Adrenal gland (tissue), 12 donors: ENCODE measurements around the gene TMEM9. TPM values are rescaled to one million over a fixed set of nuclear protein-coding genes. Genes with fewer than 3 reads are reported as not detected.

Experiments used
- DNase-seq, 7 donors: peaks; one replicate each; pipeline ENCODE4 v3.0.0-alpha.2; 2019 to 2020
- H3K27ac ChIP-seq, 5 donors: fragments of 200-600 bp; sonication (generic) in 4 of 5; 1 replicate in 3 of 5; 2 replicates in 2 of 5; pipeline versions ENCODE4 v1.5.1 to v1.8.0; 2016 to 2020; ENCODE audit warnings: mild to moderate bottlenecking in 1 of 5
- H3K27me3 ChIP-seq: fragments of 200-600 bp; 2 replicates; pipeline ENCODE4 v1.8.0; 2021
- H3K36me3 ChIP-seq, 2 donors: fragments of 200-600 bp; replicated peaks in 1 of 2; 1 replicate in 1 of 2; 2 replicates in 1 of 2; pipeline versions ENCODE4 v1.5.1 to v1.8.0; 2018 to 2022
- H3K4me1 ChIP-seq, 2 donors: fragments of 200-600 bp; replicated peaks in 1 of 2; 1 replicate in 1 of 2; 2 replicates in 1 of 2; pipeline versions ENCODE4 v1.5.1 to v1.8.0; 2018 to 2021
- H3K4me3 ChIP-seq, 4 donors: fragments of 200-600 bp; sonication (generic) in 3 of 4; one replicate each; pipeline ENCODE4 v1.5.1; 2016 to 2018
- H3K9me3 ChIP-seq, 3 donors: fragments of 200-600 bp; sonication (generic) in 1 of 3; replicated peaks in 1 of 3; 1 replicate in 2 of 3; 2 replicates in 1 of 3; pipeline versions ENCODE4 v1.5.1 to v1.8.0; 2016 to 2021
- CTCF ChIP-seq, 6 experiments: fragments of 450-650 bp in 4 of 6; fragments of 200-600 bp in 2 of 6; sonication (generic) in 1 of 6; IDR thresholded peaks; 1 replicate in 5 of 6; 2 replicates in 1 of 6; pipeline versions ENCODE4 v1.5.1 to v1.8.0; 2016 to 2021; ENCODE audit warnings: antibody characterized with exemption in 6 of 6, mild to moderate bottlenecking in 2 of 6, moderate library complexity in 1 of 6
- POLR2A ChIP-seq, 2 donors: fragments of 450-650 bp; IDR thresholded peaks; one replicate each; pipeline ENCODE4 v1.6.1; 2017; ENCODE audit warnings: antibody characterized with exemption in 2 of 2, mild to moderate bottlenecking in 2 of 2, moderate library complexity in 1 of 2
- WGBS, 4 donors: extraction: QIAGEN DNeasy Blood & Tissue Kit in 2 of 4; methylation state at CpG; one replicate each; pipeline versions ENCODE4 v1.1.5 to v1.1.7; 2013 to 2017; 5-methylcytosine and 5-hydroxymethylcytosine counted together
- intact Hi-C, 2 donors: fragments of 100-400 bp; cut with DNase I; formaldehyde crosslinking; loops; one replicate each; pipeline versions ENCODE4 v1.14.1 to v1.15.0; 2022 to 2023
- polyA plus RNA-seq, 3 donors: library from polyadenylated mRNA; stranded (reverse); fragments of 200-250 nt in 2 of 3; fragments of 350-450 nt in 1 of 3; fragmentation: Illumina TruSeq in 1 of 3; extraction: RNeasy Lipid Tissue Mini Kit (QIAGEN cat#74804) in 1 of 3; gene quantifications; one replicate each; pipeline ENCODE4 v1.2.3, GENCODE V29; 2013 to 2014
- total RNA-seq, 9 donors: library from RNA; depleted of rRNA in 4 of 9; stranded (reverse); fragments of >200 nt in 4 of 9; fragments of 120-200 nt in 1 of 9; fragmentation: NEBNext Ultra II Directional in 1 of 9; extraction: Animal tissue kit (Norgen Biotek cat#: 25700) in 1 of 9; gene quantifications; one replicate each; pipeline versions ENCODE4 v1.1.0 to v1.2.4, GENCODE V29; 2013 to 2023
- donor health status: healthy with polysubstance abuse.
- donor health status: Bipolar disorder and iron deficiency.
- donor health status: DM: yes; HTN: yes; CAD: no.
- donor health status: DM: no; HTN: no; CAD: no.
- donor health status: DM: no; HTN: no; CAD: no.
- donor health status: DM: yes; HTN: yes; CAD: no.

The TMEM9 gene
- total and polyA plus RNA-seq, 12 donors = 78.5 to 283 (median 127) TPM

- Histone ChIP-seq H3K27ac (no peak within 1 kb of the TSS), H3K4me1 (peaks cover 0 to 3% of the 10 kb centered on the region in 2 donors), H3K4me3 (no peak within 1 kb of the TSS), H3K36me3 (no peaks in the 10 kb centered on the region), H3K27me3 (no peaks in the 10 kb centered on the region), H3K9me3 (no peaks in the 10 kb centered on the region)
- no peak for DNase-seq
- no peak for TF ChIP-seq CTCF (IDR thresholded peaks at IDR 0.05)
- no peak for TF ChIP-seq POLR2A (IDR thresholded peaks at IDR 0.05)
- intact Hi-C loops = loop anchor here in 1 of 2 donors (10.0 kb wide), 1 partner anchor 73 kb away; no protein-coding TSS in a partner anchor
- 76 to 92% (median 86%) methylated on average over 6 to 9 of the region's 9 CpGs for WGBS, 4 donors
Observed at GRCh38 chr1:201112173-201112731, 42.0 kb downstream of the TMEM9 start, which contains the start of gene CACNA1S. CACNA1S (minus strand) TSS chr1:201112426; CDS start chr1:201112339, 87 bp downstream.

DNA sequence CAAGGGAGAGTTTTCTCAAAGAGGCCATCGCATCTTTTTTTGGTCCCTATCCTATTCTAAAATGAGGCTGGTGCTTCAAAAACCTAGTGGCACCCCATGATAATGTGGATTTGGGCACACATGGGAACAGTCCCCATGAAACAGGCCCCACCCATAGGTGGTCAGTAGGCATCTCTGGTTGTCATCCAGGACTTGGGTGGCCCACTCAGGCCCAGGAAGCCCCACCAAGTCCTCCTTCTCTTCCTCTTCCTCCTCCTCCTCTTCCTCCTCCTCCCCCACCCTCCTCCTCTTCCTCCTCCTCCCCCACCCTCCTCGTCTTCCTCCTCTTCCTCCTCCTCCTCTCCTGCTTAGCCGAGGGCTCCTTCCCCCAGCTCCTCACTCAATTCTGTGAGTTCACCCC is 42.6 kb downstream of the TMEM9 start:
- TF ChIP-seq CTCF (IDR thresholded peaks at IDR 0.05) (no peak), POLR2A (IDR thresholded peaks at IDR 0.05) (no peak)
- DNase-seq = no peak
- no peaks in the 10 kb centered on the region for H3K27me3 ChIP-seq
- 78 to 87% (median 85%) methylated on average over 3 of the region's 3 CpGs for WGBS, 4 donors
- intact Hi-C loops = loop anchor here in 1 of 2 donors (10.0 kb wide), 1 partner anchor 73 kb away; no protein-coding TSS in a partner anchor
- no peak overlapping the region for H3K4me3 ChIP-seq
- no peaks in the 10 kb centered on the region for H3K36me3 ChIP-seq
- H3K4me1 ChIP-seq = peaks cover 0 to 3% of the 10 kb centered on the region in 2 donors
- no peaks in the 10 kb centered on the region for H3K9me3 ChIP-seq
- H3K27ac ChIP-seq = no peak overlapping the region

DNA sequence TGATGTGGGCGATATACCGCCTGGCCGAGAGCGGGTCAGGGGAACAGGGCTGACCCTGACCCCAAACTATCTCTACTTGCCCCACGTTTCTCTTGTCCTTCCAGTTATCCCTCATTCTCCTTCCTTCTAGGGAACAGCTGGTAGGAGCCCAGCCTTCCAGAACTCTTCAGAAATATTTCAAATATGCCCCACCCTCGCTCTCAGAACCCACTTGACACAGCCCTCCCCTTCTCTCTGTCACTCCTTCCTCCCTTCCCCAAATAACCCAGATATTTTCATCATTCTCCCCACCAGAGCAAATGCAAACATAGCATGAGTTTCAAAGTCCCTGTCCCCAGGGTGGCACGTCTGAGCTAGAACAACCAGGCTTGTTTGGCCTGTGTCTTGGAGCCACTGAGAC is 43.1 kb downstream of the TMEM9 start:
- no peak for DNase-seq
- H3K27me3 ChIP-seq = no peaks in the 10 kb centered on the region
- H3K36me3 ChIP-seq = no peaks in the 10 kb centered on the region
- H3K9me3 ChIP-seq = no peaks in the 10 kb centered on the region
- H3K4me3 ChIP-seq = no peak overlapping the region
- 75 to 89% (median 80%) methylated on average over 7 of the region's 7 CpGs for WGBS, 4 donors
- peaks cover 0 to 3% of the 10 kb centered on the region in 2 donors for H3K4me1 ChIP-seq
- H3K27ac ChIP-seq = no peak overlapping the region
- intact Hi-C loops = loop anchor here in 1 of 2 donors (10.0 kb wide), 1 partner anchor 74 kb away; no protein-coding TSS in a partner anchor
- TF ChIP-seq CTCF (IDR thresholded peaks at IDR 0.05) = no peak
- no peak for TF ChIP-seq POLR2A (IDR thresholded peaks at IDR 0.05)

DNA sequence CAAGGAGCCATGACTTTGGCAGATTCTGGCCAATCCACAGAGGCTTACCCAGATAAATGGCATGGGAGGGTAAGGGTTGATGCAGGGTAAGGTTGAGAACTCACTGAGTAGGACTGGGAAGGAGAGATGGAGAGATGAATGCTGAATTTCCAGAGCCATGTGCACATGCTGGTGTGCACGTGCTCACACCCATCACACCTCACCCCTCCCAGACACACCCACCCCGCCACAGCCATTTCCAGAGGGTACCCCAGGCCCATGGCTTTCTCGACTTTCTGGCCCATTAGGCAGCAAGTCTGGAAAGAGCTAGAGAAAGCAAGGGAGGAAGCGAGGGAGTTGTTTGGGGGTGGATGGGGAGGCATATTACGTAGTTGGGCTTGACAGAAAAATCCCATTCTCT is 43.7 kb downstream of the TMEM9 start:
- TF ChIP-seq CTCF (IDR thresholded peaks at IDR 0.05) = no peak
- Histone ChIP-seq H3K36me3 (no peaks in the 10 kb centered on the region), H3K4me1 (peaks cover 0 to 3% of the 10 kb centered on the region in 2 donors), H3K27me3 (no peaks in the 10 kb centered on the region), H3K27ac (no peak overlapping the region), H3K4me3 (no peak overlapping the region), H3K9me3 (no peaks in the 10 kb centered on the region)
- no peak for DNase-seq
- intact Hi-C loops = loop anchor here in 1 of 2 donors (10.0 kb wide), 1 partner anchor 74 kb away; no protein-coding TSS in a partner anchor
- 89 to 94% (median 93%) methylated on average over 5 of the region's 5 CpGs for WGBS, 4 donors
